OCI-LY7 (cell line): ENCODE results near the gene MGST2. TPM values are rescaled to one million over a fixed set of nuclear protein-coding genes. Genes with fewer than 3 reads are reported as not detected.

Experiments used
- BruUV-seq: library from RNA; stranded (reverse); fragments of 400-500 nt; replicated peaks from 2 replicates; lab custom pipeline; 2021; lab: Mats Ljungman, UMichigan
- CTCF ChIA-PET: fragments of 300-600 bp; sonication (Branson Sonifier 250); formaldehyde crosslinking; loops from one replicate; lab custom pipeline; 2022; ENCODE audit warnings: antibody characterized with exemption; ENCODE audit not compliant: unreplicated experiment; lab: Charles Lee
- POLR2A ChIA-PET: fragments of 300-600 bp; sonication (Branson Sonifier 250); formaldehyde crosslinking; loops from one replicate; lab custom pipeline; 2022; ENCODE audit warnings: antibody characterized with exemption; lab: Charles Lee
- DNase-seq: peaks from one replicate; pipeline ENCODE4 v3.0.0-alpha.2; 2015; ENCODE audit warnings: low spot score
- H2AFZ ChIP-seq: fragments of 200-600 bp; sonication (generic), shearing (Covaris generic); 2 replicates; pipeline ENCODE4 v1.6.1; 2014; ENCODE audit warnings: mild to moderate bottlenecking, antibody characterized with exemption, low read length, moderate library complexity
- H3K27ac ChIP-seq: fragments of 200-600 bp; sonication (generic); 2 replicates; pipeline ENCODE4 v1.5.1; 2014; ENCODE audit warnings: mixed run types, low read depth, mild to moderate bottlenecking, moderate library complexity, low read length, inconsistent platforms; ENCODE audit not compliant: poor library complexity, severe bottlenecking
- H3K36me3 ChIP-seq: fragments of 200-600 bp; sonication (generic); 2 replicates; pipeline ENCODE4 v1.6.1; 2014; ENCODE audit warnings: mild to moderate bottlenecking, antibody characterized with exemption, low read length, moderate library complexity, mixed read lengths; ENCODE audit not compliant: insufficient read depth
- H3K4me1 ChIP-seq: fragments of 200-600 bp; sonication (generic); 2 replicates; pipeline ENCODE4 v1.5.1; 2014; ENCODE audit warnings: mild to moderate bottlenecking, low read length; ENCODE audit not compliant: insufficient read depth, poor library complexity, severe bottlenecking
- H3K4me2 ChIP-seq: fragments of 200-600 bp; sonication (generic); 2 replicates; pipeline ENCODE4 v1.6.1; 2014; ENCODE audit warnings: mild to moderate bottlenecking, low read length
- H3K4me3 ChIP-seq: fragments of 200-600 bp; sonication (generic); 2 replicates; pipeline ENCODE4 v1.5.1; 2014; ENCODE audit warnings: mild to moderate bottlenecking, low read depth, low read length; ENCODE audit not compliant: poor library complexity, severe bottlenecking
- H3K79me2 ChIP-seq: fragments of 200-600 bp; sonication (generic); 2 replicates; pipeline ENCODE4 v1.6.1; 2016; ENCODE audit warnings: low read depth, mild to moderate bottlenecking, low read length, moderate library complexity, mixed read lengths; ENCODE audit not compliant: insufficient read depth
- H3K9me2 ChIP-seq: fragments of 200-600 bp; sonication (generic); 2 replicates; pipeline ENCODE4 v1.6.1; 2016; ENCODE audit warnings: mild to moderate bottlenecking, low read length, mixed read lengths; ENCODE audit not compliant: insufficient read depth
- H3K9me3 ChIP-seq: fragments of 200-600 bp; sonication (generic); 2 replicates; pipeline ENCODE4 v1.6.1; 2014; ENCODE audit warnings: mild to moderate bottlenecking, mixed run types, low read length, mixed read lengths
- H4K20me1 ChIP-seq: fragments of 200-600 bp; sonication (generic); 2 replicates; pipeline ENCODE4 v1.6.1; 2014; ENCODE audit warnings: mild to moderate bottlenecking, antibody characterized with exemption, low read length, moderate library complexity, mixed read lengths; ENCODE audit not compliant: insufficient read depth
- EZH2phosphoT487 ChIP-seq: fragments of 200-600 bp; sonication (generic); IDR thresholded peaks from 2 replicates; pipeline ENCODE4 v1.6.1; 2018; ENCODE audit warnings: low read depth, borderline replicate concordance, mild to moderate bottlenecking, mixed run types, antibody characterized with exemption, low read length, moderate library complexity, mixed read lengths
- intact Hi-C: fragments of 100-400 bp; cut with micrococcal nuclease; formaldehyde crosslinking; loops from one replicate; pipeline ENCODE4 v1.10.0; 2022; ENCODE audit not compliant: unreplicated experiment
- total RNA-seq, 2 experiments: library from RNA; depleted of rRNA in 1 of 2; stranded (reverse); fragments of >200 nt in 1 of 2; shearing (Covaris generic) in 1 of 2; gene quantifications; 2 replicates each; pipeline ENCODE4 v1.2.3, GENCODE V29; 2014 to 2022
- TF ChIP-seq, protein P1 (sequence below): fragments of 200-600 bp; sonication (generic); conservative IDR thresholded peaks from 2 replicates; pipeline ENCODE4 v1.5.1; 2014; ENCODE audit warnings: mild to moderate bottlenecking, antibody characterized with exemption, low read length, moderate library complexity, mixed read lengths

The MGST2 gene
- total RNA-seq, 2 experiments from 2014 or later: 4.7 to 11.7 TPM

DNA sequence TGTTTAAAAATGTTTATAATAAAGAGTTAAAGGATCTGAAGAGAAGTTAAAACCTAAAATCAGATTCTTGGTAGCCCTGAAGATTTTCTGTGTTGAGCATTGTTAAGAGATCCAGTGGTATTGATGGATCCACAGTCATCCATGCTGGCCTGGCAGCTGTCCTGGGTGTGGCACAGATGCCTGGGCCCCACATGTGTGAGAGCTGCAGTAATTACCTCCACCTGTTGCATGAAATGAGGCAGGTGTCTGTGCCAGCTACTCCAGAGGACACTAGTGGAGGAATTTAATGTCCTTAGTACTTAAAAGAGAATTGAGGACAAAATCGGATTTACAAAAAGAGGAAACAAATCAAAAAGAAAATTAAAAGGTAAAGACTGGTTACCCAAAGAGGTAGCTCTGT lies 44.0 kb downstream of the MGST2 start:
- ChIA-PET CTCF (no interaction called here), POLR2A (no interaction called here)
- no peak for DNase-seq
- TF ChIP-seq EZH2phosphoT487: no peak
- TF ChIP-seq, protein P1, sequence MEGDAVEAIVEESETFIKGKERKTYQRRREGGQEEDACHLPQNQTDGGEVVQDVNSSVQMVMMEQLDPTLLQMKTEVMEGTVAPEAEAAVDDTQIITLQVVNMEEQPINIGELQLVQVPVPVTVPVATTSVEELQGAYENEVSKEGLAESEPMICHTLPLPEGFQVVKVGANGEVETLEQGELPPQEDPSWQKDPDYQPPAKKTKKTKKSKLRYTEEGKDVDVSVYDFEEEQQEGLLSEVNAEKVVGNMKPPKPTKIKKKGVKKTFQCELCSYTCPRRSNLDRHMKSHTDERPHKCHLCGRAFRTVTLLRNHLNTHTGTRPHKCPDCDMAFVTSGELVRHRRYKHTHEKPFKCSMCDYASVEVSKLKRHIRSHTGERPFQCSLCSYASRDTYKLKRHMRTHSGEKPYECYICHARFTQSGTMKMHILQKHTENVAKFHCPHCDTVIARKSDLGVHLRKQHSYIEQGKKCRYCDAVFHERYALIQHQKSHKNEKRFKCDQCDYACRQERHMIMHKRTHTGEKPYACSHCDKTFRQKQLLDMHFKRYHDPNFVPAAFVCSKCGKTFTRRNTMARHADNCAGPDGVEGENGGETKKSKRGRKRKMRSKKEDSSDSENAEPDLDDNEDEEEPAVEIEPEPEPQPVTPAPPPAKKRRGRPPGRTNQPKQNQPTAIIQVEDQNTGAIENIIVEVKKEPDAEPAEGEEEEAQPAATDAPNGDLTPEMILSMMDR: no peak
- no peaks in the 10 kb centered on the region for H4K20me1 ChIP-seq
- no peaks in the 10 kb centered on the region for H3K79me2 ChIP-seq
- no TSS peak for BruUV-seq
- no peaks in the 10 kb centered on the region for H3K9me2 ChIP-seq
- no peaks in the 10 kb centered on the region for H3K36me3 ChIP-seq
- H3K4me2 ChIP-seq: no peak overlapping the region
- no peaks in the 10 kb centered on the region for H3K4me1 ChIP-seq
- intact Hi-C loops: no loop called here
- H3K9me3 ChIP-seq: no peaks in the 10 kb centered on the region
- no peak overlapping the region for H3K4me3 ChIP-seq
- no peak overlapping the region for H2AFZ ChIP-seq
- no peak overlapping the region for H3K27ac ChIP-seq

DNA sequence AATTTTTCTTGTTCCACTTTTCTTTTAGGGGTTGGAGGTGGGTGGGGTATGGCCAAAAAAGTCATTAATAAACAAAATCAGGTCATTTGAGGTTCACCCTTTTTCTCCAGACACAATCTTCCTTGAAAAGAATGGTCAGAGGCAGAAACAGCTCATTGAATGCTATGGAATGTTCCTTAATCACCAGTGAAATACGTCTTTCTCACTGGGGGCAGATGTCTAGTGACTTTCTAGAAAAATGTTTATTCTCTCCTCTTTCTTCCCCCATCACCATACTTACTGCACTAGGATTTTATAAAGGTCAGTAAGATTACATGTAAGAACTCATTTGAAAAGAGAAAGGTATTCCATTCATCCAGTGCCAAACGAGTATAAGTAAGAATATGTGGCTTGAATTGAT lies 44.5 kb downstream of the MGST2 start:
- TF ChIP-seq EZH2phosphoT487: no peak
- TF ChIP-seq, protein P1: no peak
- no peak for DNase-seq
- H3K36me3 ChIP-seq: no peaks in the 10 kb centered on the region
- ChIA-PET POLR2A (no interaction called here), CTCF (no interaction called here)
- H2AFZ ChIP-seq: no peak overlapping the region
- H3K4me2 ChIP-seq: no peak overlapping the region
- no TSS peak for BruUV-seq
- no peaks in the 10 kb centered on the region for H3K4me1 ChIP-seq
- H4K20me1 ChIP-seq: no peaks in the 10 kb centered on the region
- intact Hi-C loops: no loop called here
- H3K79me2 ChIP-seq: no peaks in the 10 kb centered on the region
- H3K9me3 ChIP-seq: no peaks in the 10 kb centered on the region
- no peak overlapping the region for H3K27ac ChIP-seq
- H3K4me3 ChIP-seq: no peak overlapping the region
- no peaks in the 10 kb centered on the region for H3K9me2 ChIP-seq

DNA sequence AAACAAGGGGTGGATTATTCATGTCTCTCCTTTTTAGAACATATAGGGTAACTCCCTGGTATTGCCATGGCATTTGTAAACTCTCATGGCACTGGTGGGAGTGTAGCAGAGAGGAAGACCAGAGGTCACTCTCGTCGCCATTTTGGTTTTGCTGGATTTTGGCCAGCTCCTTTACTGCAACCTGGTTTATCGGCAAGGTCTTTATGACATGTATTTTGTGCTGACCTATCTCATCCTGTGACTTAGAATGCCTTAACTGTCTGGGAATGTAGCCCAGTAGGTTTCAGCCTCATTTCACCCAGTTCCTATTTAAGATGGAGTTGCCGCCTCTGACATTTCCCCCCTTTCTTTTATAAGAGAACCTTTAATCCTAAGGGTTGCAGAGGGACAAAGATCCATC lies 45.8 kb downstream of the MGST2 start:
- DNase-seq: no peak
- Histone ChIP-seq H3K4me1 (no peaks in the 10 kb centered on the region), H3K9me3 (no peaks in the 10 kb centered on the region), H3K36me3 (no peaks in the 10 kb centered on the region), H3K4me3 (no peak overlapping the region), H3K9me2 (no peaks in the 10 kb centered on the region), H3K4me2 (no peak overlapping the region), H4K20me1 (no peaks in the 10 kb centered on the region), H3K79me2 (no peaks in the 10 kb centered on the region), H2AFZ (no peak overlapping the region), H3K27ac (no peak overlapping the region)
- no TSS peak for BruUV-seq
- intact Hi-C loops: no loop called here
- TF ChIP-seq EZH2phosphoT487: no peak
- TF ChIP-seq, protein P1: no peak
- CTCF ChIA-PET: no interaction called here
- POLR2A ChIA-PET: interaction anchor here (0.6 kb wide), 1 partner anchor 712 kb away, joined by 3 read pairs; no protein-coding TSS in a partner anchor
